SU-DHL-6 (cell line): ENCODE results near the gene PRKAR1B.

Experiments used
- H2AFZ ChIP-seq: fragments of 200-600 bp; sonication (generic); 2 replicates; pipeline ENCODE4 v1.6.1; 2014; ENCODE audit warnings: low read depth, mild to moderate bottlenecking, moderate library complexity, mixed read lengths, antibody characterized with exemption, low read length; ENCODE audit not compliant: severe bottlenecking
- H3F3A ChIP-seq: fragments of 200-600 bp; shearing (Covaris generic); 2 replicates; pipeline ENCODE4 v1.6.0; 2016; ENCODE audit warnings: antibody characterized with exemption, mild to moderate bottlenecking; ENCODE audit not compliant: insufficient read depth
- H3K27ac ChIP-seq: fragments of 200-600 bp; sonication (generic); 2 replicates; pipeline ENCODE4 v1.5.1; 2016; ENCODE audit warnings: low read depth, mild to moderate bottlenecking, low read length, moderate library complexity, mixed read lengths
- H3K27me3 ChIP-seq: fragments of 200-600 bp; sonication (generic), shearing (Covaris generic); 2 replicates; pipeline ENCODE4 v1.6.0; 2014; ENCODE audit warnings: mild to moderate bottlenecking, low read length
- H3K36me3 ChIP-seq: fragments of 200-600 bp; sonication (generic); 2 replicates; pipeline ENCODE4 v1.6.1; 2014; ENCODE audit warnings: mild to moderate bottlenecking, low read length, mixed read lengths
- H3K4me2 ChIP-seq: fragments of 300-600, 200-600 bp; shearing (Covaris generic), sonication (generic); 2 replicates; pipeline ENCODE4 v1.6.0; 2014; ENCODE audit warnings: low read length, low read depth, mild to moderate bottlenecking; ENCODE audit not compliant: poor library complexity, severe bottlenecking
- H3K4me3 ChIP-seq: fragments of 200-600 bp; sonication (generic); 2 replicates; pipeline ENCODE4 v1.5.1; 2014; ENCODE audit warnings: antibody characterized with exemption, low read length, mild to moderate bottlenecking, mixed read lengths; ENCODE audit not compliant: insufficient read depth, poor library complexity, severe bottlenecking
- H3K79me2 ChIP-seq: fragments of 200-600 bp; sonication (generic); 2 replicates; pipeline ENCODE4 v1.6.1; 2014; ENCODE audit warnings: mild to moderate bottlenecking, low read length, moderate library complexity; ENCODE audit not compliant: insufficient read depth
- H3K9ac ChIP-seq: fragments of 200-600 bp; sonication (generic); 2 replicates; pipeline ENCODE4 v1.7.0; 2014; ENCODE audit warnings: mild to moderate bottlenecking, low read length
- H3K9me2 ChIP-seq: fragments of 200-600 bp; sonication (generic); replicated peaks from 2 replicates; pipeline ENCODE4 v1.6.1; 2014; ENCODE audit warnings: low read length; ENCODE audit not compliant: insufficient read depth
- H3K9me3 ChIP-seq: fragments of 200-600 bp; sonication (generic); 2 replicates; pipeline ENCODE4 v1.6.1; 2014; ENCODE audit warnings: low read length, mixed read lengths; ENCODE audit not compliant: insufficient read depth
- H4K20me1 ChIP-seq: fragments of 200-600 bp; sonication (generic); 2 replicates; pipeline ENCODE4 v1.6.1; 2014; ENCODE audit warnings: low read depth, mild to moderate bottlenecking, antibody characterized with exemption, low read length, moderate library complexity, mixed read lengths
- EZH2phosphoT487 ChIP-seq: fragments of 200-600 bp; sonication (generic), shearing (Covaris generic); conservative IDR thresholded peaks from 2 replicates; pipeline ENCODE4 v1.6.1; 2018; ENCODE audit warnings: mild to moderate bottlenecking, antibody characterized with exemption, low read length, moderate library complexity, mixed read lengths
- TF ChIP-seq, protein P1 (sequence below): fragments of 200-600 bp; sonication (generic); IDR thresholded peaks from one replicate; pipeline ENCODE4 v1.5.1; 2017; ENCODE audit warnings: antibody characterized with exemption, mild to moderate bottlenecking, low read length, moderate library complexity; ENCODE audit not compliant: insufficient read depth, poor library complexity, severe bottlenecking

PRKAR1B gene

DNA sequence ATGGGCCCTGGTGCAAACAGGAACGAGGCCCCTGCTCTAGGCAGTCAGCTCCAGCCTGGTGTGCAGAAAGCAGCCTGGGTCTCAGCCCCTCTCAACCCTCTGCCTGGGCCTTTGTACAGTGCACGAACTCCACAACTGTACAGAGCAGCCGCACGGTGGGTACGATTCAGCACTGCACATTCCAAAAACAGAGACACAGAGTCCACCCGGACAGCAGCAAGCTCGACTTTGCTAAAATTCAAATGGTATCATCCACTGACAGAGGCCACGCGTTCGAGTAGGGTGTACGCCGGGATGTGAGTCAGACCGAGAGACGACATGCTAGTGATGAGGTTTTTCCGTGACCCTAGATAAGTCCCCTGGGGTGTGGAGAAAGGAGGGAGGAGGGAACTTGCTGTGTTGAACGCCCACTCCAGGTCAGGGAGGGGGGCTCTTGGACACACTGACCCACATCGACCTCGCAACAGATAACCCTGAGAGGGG is 141.8 kb downstream of the PRKAR1B start:
- H2AFZ ChIP-seq, result no peak overlapping the region
- no peaks in the 10 kb centered on the region for H3K9me3 ChIP-seq
- H3K79me2 ChIP-seq, result no peaks in the 10 kb centered on the region
- no peaks in the 10 kb centered on the region for H4K20me1 ChIP-seq
- H3K4me2 ChIP-seq, result no peak overlapping the region
- no peaks in the 10 kb centered on the region for H3K9me2 ChIP-seq
- no peak overlapping the region for H3K4me3 ChIP-seq
- no peaks in the 10 kb centered on the region; the same call in 1 of the 2 replicates for H3K36me3 ChIP-seq
- H3K27ac ChIP-seq, result no peak overlapping the region
- TF ChIP-seq, protein P1, sequence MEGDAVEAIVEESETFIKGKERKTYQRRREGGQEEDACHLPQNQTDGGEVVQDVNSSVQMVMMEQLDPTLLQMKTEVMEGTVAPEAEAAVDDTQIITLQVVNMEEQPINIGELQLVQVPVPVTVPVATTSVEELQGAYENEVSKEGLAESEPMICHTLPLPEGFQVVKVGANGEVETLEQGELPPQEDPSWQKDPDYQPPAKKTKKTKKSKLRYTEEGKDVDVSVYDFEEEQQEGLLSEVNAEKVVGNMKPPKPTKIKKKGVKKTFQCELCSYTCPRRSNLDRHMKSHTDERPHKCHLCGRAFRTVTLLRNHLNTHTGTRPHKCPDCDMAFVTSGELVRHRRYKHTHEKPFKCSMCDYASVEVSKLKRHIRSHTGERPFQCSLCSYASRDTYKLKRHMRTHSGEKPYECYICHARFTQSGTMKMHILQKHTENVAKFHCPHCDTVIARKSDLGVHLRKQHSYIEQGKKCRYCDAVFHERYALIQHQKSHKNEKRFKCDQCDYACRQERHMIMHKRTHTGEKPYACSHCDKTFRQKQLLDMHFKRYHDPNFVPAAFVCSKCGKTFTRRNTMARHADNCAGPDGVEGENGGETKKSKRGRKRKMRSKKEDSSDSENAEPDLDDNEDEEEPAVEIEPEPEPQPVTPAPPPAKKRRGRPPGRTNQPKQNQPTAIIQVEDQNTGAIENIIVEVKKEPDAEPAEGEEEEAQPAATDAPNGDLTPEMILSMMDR, result no peak
- no peak for TF ChIP-seq EZH2phosphoT487
- no peaks in the 10 kb centered on the region for H3K27me3 ChIP-seq
- H3K9ac ChIP-seq, result no peak overlapping the region
- H3F3A ChIP-seq, result no peaks in the 10 kb centered on the region

DNA sequence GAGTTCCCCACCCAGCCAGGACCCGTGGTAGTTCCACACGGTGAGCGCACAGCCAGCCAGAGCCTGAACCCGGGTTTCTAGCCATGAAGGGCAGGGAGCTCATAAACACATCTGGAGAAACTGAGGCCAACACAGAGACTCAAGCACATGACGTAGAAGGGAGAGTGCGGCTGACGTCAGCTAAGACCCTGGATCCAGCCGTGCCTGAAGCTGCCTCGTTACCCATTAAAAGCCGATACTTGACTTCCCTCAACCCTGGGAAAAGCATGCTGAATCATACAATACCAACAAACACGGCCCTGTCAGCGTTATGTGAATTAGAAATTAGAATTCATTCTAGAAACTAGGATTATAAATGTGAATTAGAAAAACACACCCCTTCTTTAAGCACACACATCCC is 142.3 kb downstream of the PRKAR1B start:
- H3K9me2 ChIP-seq, result no peaks in the 10 kb centered on the region
- no peak overlapping the region for H2AFZ ChIP-seq
- H4K20me1 ChIP-seq, result no peaks in the 10 kb centered on the region
- H3F3A ChIP-seq, result no peaks in the 10 kb centered on the region
- no peak overlapping the region for H3K4me2 ChIP-seq
- no peaks in the 10 kb centered on the region for H3K9me3 ChIP-seq
- no peak overlapping the region for H3K4me3 ChIP-seq
- no peaks in the 10 kb centered on the region; the same call in 1 of the 2 replicates for H3K36me3 ChIP-seq
- TF ChIP-seq, protein P1, result no peak
- H3K27ac ChIP-seq, result no peak overlapping the region
- no peak overlapping the region for H3K9ac ChIP-seq
- H3K27me3 ChIP-seq, result no peaks in the 10 kb centered on the region
- H3K79me2 ChIP-seq, result no peaks in the 10 kb centered on the region

DNA sequence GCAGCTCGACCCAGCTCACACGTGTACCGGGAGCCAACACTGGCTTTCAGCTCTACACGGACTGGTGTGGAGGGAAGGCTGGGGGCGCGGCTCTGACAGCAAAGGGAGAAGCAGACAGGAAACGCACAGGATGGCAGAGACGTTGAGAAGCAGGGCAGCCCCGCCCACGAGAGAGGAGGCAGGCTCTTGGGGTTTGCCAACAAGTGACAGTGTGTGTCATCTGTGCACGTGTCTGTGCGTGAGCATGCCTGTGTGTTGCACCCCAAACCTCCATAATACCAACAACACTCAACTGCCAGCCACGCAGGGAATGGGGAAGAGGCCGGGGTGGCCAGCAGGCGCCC is 143.0 kb downstream of the PRKAR1B start:
- Histone ChIP-seq H3K79me2 (no peaks in the 10 kb centered on the region), H3K4me2 (no peak overlapping the region), H3K9ac (no peak overlapping the region), H3K9me3 (no peaks in the 10 kb centered on the region), H4K20me1 (no peaks in the 10 kb centered on the region), H3K36me3 (no peaks in the 10 kb centered on the region; the same call in 1 of the 2 replicates), H3K27ac (no peak overlapping the region), H3K4me3 (no peak overlapping the region), H3K27me3 (no peaks in the 10 kb centered on the region), H2AFZ (no peak overlapping the region), H3F3A (no peaks in the 10 kb centered on the region), H3K9me2 (no peaks in the 10 kb centered on the region)
- TF ChIP-seq, protein P1, result no peak
- no peak for TF ChIP-seq EZH2phosphoT487
